HCT116 (cell line): ENCODE results near the gene BRSK1. TPM values are rescaled to one million over a fixed set of nuclear protein-coding genes. Genes with fewer than 3 reads are reported as not detected.

Experiments used
- ATAC-seq: fragments of 200-7000 bp; cut with Tn5 transposase; 2 replicates; pipeline ENCODE4 v1.9.1; 2020; ENCODE audit warnings: mild to moderate bottlenecking, moderate library complexity
- BruUV-seq: library from RNA; stranded (reverse); fragments of 400-500 nt; replicated peaks from 2 replicates; lab custom pipeline; 2021; lab: Mats Ljungman, UMichigan
- CTCF ChIA-PET: fragments of 300-600 bp; sonication (Branson Sonifier 250); formaldehyde crosslinking; loops from one replicate; lab custom pipeline; 2021; ENCODE audit warnings: antibody characterized with exemption; lab: Charles Lee
- POLR2A ChIA-PET: fragments of 300-600, 350-600 bp; sonication (Branson Sonifier 250); formaldehyde crosslinking; loops from one replicate; lab custom pipeline; 2021; ENCODE audit warnings: antibody characterized with exemption; lab: Charles Lee
- RAD21 ChIA-PET, 2 experiments: fragments of 300-600 bp; sonication (Branson Sonifier 250); formaldehyde crosslinking; loops; one replicate each; lab custom pipeline; 2023; ENCODE audit warnings: low total read pairs in 2 of 2; ENCODE audit not compliant: uncharacterized antibody in 2 of 2, unreplicated experiment in 2 of 2, low non-redundant PET in 1 of 2; lab: Charles Lee
- DNase-seq: peaks from one replicate; pipeline ENCODE4 v3.0.0-alpha.2; 2010; ENCODE audit warnings: low read depth, low spot score
- H2AFZ ChIP-seq: fragments of 200-600 bp; shearing (Covaris generic), sonication (generic); 2 replicates; pipeline ENCODE4 v1.6.1; 2017; ENCODE audit warnings: low read depth, mixed run types, mixed read lengths, antibody characterized with exemption, low read length; ENCODE audit not compliant: poor library complexity, severe bottlenecking
- H3K27ac ChIP-seq: 2 replicates; pipeline ENCODE4 v1.5.1; 2012; ENCODE audit warnings: low read depth, low read length
- H3K27me3 ChIP-seq: fragments of 200-600 bp; sonication (generic); 2 replicates; pipeline ENCODE4 v1.6.1; 2016; ENCODE audit warnings: mixed run types, low read length, mixed read lengths; ENCODE audit not compliant: insufficient read depth
- H3K36me3 ChIP-seq, 2 experiments: fragments of 200-500 bp in 1 of 2; fragments of 200-600 bp in 1 of 2; sonication (Bioruptor generic) in 1 of 2; sonication (generic) in 1 of 2; 2 replicates each; pipeline versions ENCODE4 v1.5.1 to v1.6.1; 2014 to 2016; ENCODE audit warnings: low read length in 2 of 2, inconsistent platforms in 1 of 2, mixed read lengths in 1 of 2, mixed run types in 1 of 2; ENCODE audit not compliant: insufficient read depth in 2 of 2, control insufficient read depth in 1 of 2
- H3K4me1 ChIP-seq, 2 experiments: fragments of 200-600 bp in 1 of 2; sonication (generic) in 1 of 2; 2 replicates each; pipeline versions ENCODE4 v1.5.1 to v1.6.1; 2012 to 2017; ENCODE audit warnings: low read length in 2 of 2, inconsistent platforms in 1 of 2, mild to moderate bottlenecking in 1 of 2, mixed read lengths in 1 of 2, mixed run types in 1 of 2, moderate library complexity in 1 of 2; ENCODE audit not compliant: insufficient read depth in 2 of 2, control insufficient read depth in 1 of 2
- H3K4me2 ChIP-seq: fragments of 200-600 bp; sonication (generic); 2 replicates; pipeline ENCODE4 v1.6.1; 2017; ENCODE audit warnings: mixed run types, low read length, mixed read lengths
- H3K4me3 ChIP-seq, 2 experiments: fragments of 200-600 bp in 1 of 2; sonication (generic) in 1 of 2; replicated peaks in 1 of 2; 2 replicates each; pipeline ENCODE4 v1.5.1; 2011 to 2016; ENCODE audit warnings: low read length in 2 of 2, control low read depth in 1 of 2, low read depth in 1 of 2, mild to moderate bottlenecking in 1 of 2, mixed read lengths in 1 of 2, mixed run types in 1 of 2
- H3K79me2 ChIP-seq: fragments of 200-600 bp; sonication (generic); 2 replicates; pipeline ENCODE4 v1.6.1; 2017; ENCODE audit warnings: mild to moderate bottlenecking, mixed run types, low read length, moderate library complexity, mixed read lengths; ENCODE audit not compliant: insufficient read depth
- H3K9ac ChIP-seq: fragments of 200-600 bp; sonication (generic); 2 replicates; pipeline ENCODE4 v1.6.1; 2016; ENCODE audit warnings: low read length, mixed read lengths
- H3K9me2 ChIP-seq: fragments of 200-600 bp; sonication (generic), shearing (Covaris generic); 2 replicates; pipeline ENCODE4 v1.6.1; 2017; ENCODE audit warnings: mixed run types, mild to moderate bottlenecking, moderate library complexity; ENCODE audit not compliant: insufficient read depth
- H3K9me3 ChIP-seq, 2 experiments: fragments of 200-500 bp in 1 of 2; fragments of 200-600 bp in 1 of 2; sonication (Bioruptor generic) in 1 of 2; sonication (generic) in 1 of 2; 2 replicates each; pipeline ENCODE4 v1.6.1; 2014 to 2017; ENCODE audit warnings: low read length in 2 of 2, mixed read lengths in 2 of 2, inconsistent platforms in 1 of 2, low read depth in 1 of 2, mild to moderate bottlenecking in 1 of 2, mixed run types in 1 of 2, moderate library complexity in 1 of 2; ENCODE audit not compliant: control insufficient read depth in 1 of 2, insufficient read depth in 1 of 2
- H4K20me1 ChIP-seq: fragments of 200-600 bp; sonication (generic), shearing (Covaris generic); 2 replicates; pipeline ENCODE4 v1.6.1; 2017; ENCODE audit warnings: mixed run types, mild to moderate bottlenecking, moderate library complexity; ENCODE audit not compliant: insufficient read depth
- EZH2 ChIP-seq: fragments of 200-600 bp; sonication (generic); IDR thresholded peaks from 2 replicates; pipeline ENCODE4 v1.6.1; 2017; ENCODE audit warnings: antibody characterized with exemption, mixed run types
- POLR2AphosphoS5 ChIP-seq: IDR thresholded peaks from 2 replicates; pipeline ENCODE4 v1.6.1; 2011; ENCODE audit warnings: mild to moderate bottlenecking, low read depth, low read length, moderate library complexity
- SP1 ChIP-seq: IDR thresholded peaks from 2 replicates; pipeline ENCODE4 v1.6.1; 2012; ENCODE audit warnings: low read depth
- SRF ChIP-seq: IDR thresholded peaks from 2 replicates; pipeline ENCODE4 v1.6.1; 2012; ENCODE audit warnings: low read depth
- ZFX ChIP-seq: fragments of 450-650 bp; IDR thresholded peaks from 2 replicates; pipeline ENCODE4 v1.6.1; 2017
- intact Hi-C: fragments of 100-400 bp; cut with micrococcal nuclease; formaldehyde crosslinking; loops from 2 replicates; pipeline ENCODE4 v1.10.0; 2022
- total RNA-seq: library from RNA; stranded (reverse); gene quantifications from one replicate; pipeline ENCODE4 v1.2.1, GENCODE V29; 2021; ENCODE audit not compliant: unreplicated experiment
- TF ChIP-seq, protein P1 (sequence below): IDR thresholded peaks from 2 replicates; pipeline ENCODE4 v1.6.1; 2012
- TF ChIP-seq, protein P2 (sequence below): IDR thresholded peaks from 2 replicates; pipeline ENCODE4 v1.6.1; 2012; ENCODE audit warnings: low read depth

Gene BRSK1
- total RNA-seq, 1 experiment from 2014 or later = 33.3 TPM

DNA sequence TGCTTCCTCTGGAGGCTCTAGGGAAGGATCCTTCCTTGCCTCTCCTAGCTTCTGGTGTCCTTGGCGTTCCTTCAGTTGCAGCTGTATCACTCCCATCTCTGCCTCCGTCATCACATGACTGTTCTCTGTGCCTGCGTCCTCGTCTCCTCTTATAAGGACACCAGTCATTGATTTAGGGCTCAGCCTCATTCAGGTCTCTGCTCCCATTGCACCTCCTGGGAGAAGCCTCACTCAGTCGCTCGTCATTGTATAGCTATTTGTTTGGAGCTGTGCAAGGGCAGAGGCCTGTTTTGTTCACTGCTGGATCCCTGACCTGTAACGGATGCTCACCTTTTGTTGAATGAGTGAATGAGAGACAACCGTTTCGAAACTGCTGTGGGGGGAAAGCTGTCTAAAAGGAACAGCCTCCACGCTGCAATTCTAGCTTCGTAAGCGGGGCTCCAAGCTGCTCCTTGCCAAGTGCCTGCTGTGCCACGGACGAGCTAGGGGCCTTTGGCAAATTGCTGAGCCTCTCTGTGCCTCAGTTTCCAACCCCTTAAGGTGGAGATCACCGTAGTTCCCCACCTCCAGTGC is 17.2 kb downstream of the BRSK1 start:
- no peak overlapping the region for H3K4me3 ChIP-seq
- H4K20me1 ChIP-seq = no peaks in the 10 kb centered on the region
- no peak overlapping the region for H3K9ac ChIP-seq
- RAD21 ChIA-PET = interaction anchor here (0.6 kb wide), 2 partner anchors 61 to 134 kb away, joined by 4 to 7 read pairs; no protein-coding TSS in a partner anchor
- no peak for DNase-seq
- intact Hi-C loops = loop anchor here (5.0 kb wide), 1 partner anchor 81 kb away; the partner anchor contains the start of gene TMEM238
- H3K9me3 ChIP-seq = no peaks in the 10 kb centered on the region
- no peaks in the 10 kb centered on the region for H3K9me2 ChIP-seq
- ATAC-seq = no peak
- peaks cover 0 to 7% of the 10 kb centered on the region in 2 experiments; a peak in 1 of 4 replicates for H3K4me1 ChIP-seq
- BruUV-seq = no TSS peak
- POLR2A ChIA-PET = interaction anchor here (2.0 kb wide), 1 partner anchor 83 kb away, joined by 8 read pairs; the partner anchor contains the start of gene TMEM238
- H3K36me3 ChIP-seq = peaks cover 8 to 11% of the 10 kb centered on the region in 2 experiments; a peak in 2 of 4 replicates
- CTCF ChIA-PET = interaction anchor here (0.6 to 2.7 kb wide), 14 partner anchors 9 to 176 kb away, joined by 3 to 15 read pairs (median 6); partner anchors contain the start of genes BRSK1, HSPBP1, KMT5C and TMEM238
- no peaks in the 10 kb centered on the region for H3K79me2 ChIP-seq
- no peak overlapping the region for H3K4me2 ChIP-seq
- H2AFZ ChIP-seq = no peak overlapping the region
- H3K27me3 ChIP-seq = no peaks in the 10 kb centered on the region
- TF ChIP-seq ZFX = no peak
- TF ChIP-seq SP1 = no peak
- TF ChIP-seq POLR2AphosphoS5 = no peak
- TF ChIP-seq SRF = no peak
- TF ChIP-seq, protein P1, sequence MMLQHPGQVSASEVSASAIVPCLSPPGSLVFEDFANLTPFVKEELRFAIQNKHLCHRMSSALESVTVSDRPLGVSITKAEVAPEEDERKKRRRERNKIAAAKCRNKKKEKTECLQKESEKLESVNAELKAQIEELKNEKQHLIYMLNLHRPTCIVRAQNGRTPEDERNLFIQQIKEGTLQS = no peak
- TF ChIP-seq, protein P2, sequence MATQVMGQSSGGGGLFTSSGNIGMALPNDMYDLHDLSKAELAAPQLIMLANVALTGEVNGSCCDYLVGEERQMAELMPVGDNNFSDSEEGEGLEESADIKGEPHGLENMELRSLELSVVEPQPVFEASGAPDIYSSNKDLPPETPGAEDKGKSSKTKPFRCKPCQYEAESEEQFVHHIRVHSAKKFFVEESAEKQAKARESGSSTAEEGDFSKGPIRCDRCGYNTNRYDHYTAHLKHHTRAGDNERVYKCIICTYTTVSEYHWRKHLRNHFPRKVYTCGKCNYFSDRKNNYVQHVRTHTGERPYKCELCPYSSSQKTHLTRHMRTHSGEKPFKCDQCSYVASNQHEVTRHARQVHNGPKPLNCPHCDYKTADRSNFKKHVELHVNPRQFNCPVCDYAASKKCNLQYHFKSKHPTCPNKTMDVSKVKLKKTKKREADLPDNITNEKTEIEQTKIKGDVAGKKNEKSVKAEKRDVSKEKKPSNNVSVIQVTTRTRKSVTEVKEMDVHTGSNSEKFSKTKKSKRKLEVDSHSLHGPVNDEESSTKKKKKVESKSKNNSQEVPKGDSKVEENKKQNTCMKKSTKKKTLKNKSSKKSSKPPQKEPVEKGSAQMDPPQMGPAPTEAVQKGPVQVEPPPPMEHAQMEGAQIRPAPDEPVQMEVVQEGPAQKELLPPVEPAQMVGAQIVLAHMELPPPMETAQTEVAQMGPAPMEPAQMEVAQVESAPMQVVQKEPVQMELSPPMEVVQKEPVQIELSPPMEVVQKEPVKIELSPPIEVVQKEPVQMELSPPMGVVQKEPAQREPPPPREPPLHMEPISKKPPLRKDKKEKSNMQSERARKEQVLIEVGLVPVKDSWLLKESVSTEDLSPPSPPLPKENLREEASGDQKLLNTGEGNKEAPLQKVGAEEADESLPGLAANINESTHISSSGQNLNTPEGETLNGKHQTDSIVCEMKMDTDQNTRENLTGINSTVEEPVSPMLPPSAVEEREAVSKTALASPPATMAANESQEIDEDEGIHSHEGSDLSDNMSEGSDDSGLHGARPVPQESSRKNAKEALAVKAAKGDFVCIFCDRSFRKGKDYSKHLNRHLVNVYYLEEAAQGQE = no peak
- no peak for TF ChIP-seq EZH2
- no peak overlapping the region for H3K27ac ChIP-seq
